Heart right ventricle (tissue), 16 donors: Measurements from ENCODE around the gene SEL1L. TPM values are rescaled to one million over a fixed set of nuclear protein-coding genes. Genes with fewer than 3 reads are reported as not detected.
"Not testable (repeated sequence)": the region's sequence is repeated elsewhere in the genome, so short reads cannot be mapped to it uniquely, and the experiment has no call there.

ENCODE experiments used
- ATAC-seq, 8 donors: fragments of 200-7000 bp; cut with Tn5 transposase; one replicate each; pipeline ENCODE4 v1.9.1; 2020; ENCODE audit warnings: mild to moderate bottlenecking in 8 of 8, moderate library complexity in 8 of 8, moderate number of reproducible peaks in 1 of 8
- DNase-seq, 2 donors: peaks; one replicate each; pipeline ENCODE4 v3.0.0-alpha.2; 2020
- H3K27ac ChIP-seq, 10 donors: fragments of 200-600 bp; sonication (generic) in 2 of 10; one replicate each; pipeline versions ENCODE4 v1.5.0 to v1.8.0; 2020 to 2022; ENCODE audit warnings: mild to moderate bottlenecking in 3 of 10
- H3K27me3 ChIP-seq, 7 donors: fragments of 200-600 bp; one replicate each; pipeline ENCODE4 v1.8.0; 2021 to 2022; ENCODE audit warnings: mild to moderate bottlenecking in 2 of 7
- H3K36me3 ChIP-seq, 9 donors: fragments of 200-600 bp; sonication (generic) in 1 of 9; one replicate each; pipeline versions ENCODE4 v1.5.0 to v1.8.0; 2020 to 2022; ENCODE audit warnings: mild to moderate bottlenecking in 2 of 9
- H3K4me1 ChIP-seq, 9 donors: fragments of 200-600 bp; sonication (generic) in 1 of 9; one replicate each; pipeline versions ENCODE4 v1.5.0 to v1.8.0; 2020 to 2022; ENCODE audit warnings: mild to moderate bottlenecking in 4 of 9
- H3K4me3 ChIP-seq, 10 donors: fragments of 200-600 bp; sonication (generic) in 2 of 10; one replicate each; pipeline versions ENCODE4 v1.5.0 to v1.8.0; 2020 to 2022; ENCODE audit warnings: mild to moderate bottlenecking in 7 of 10, moderate library complexity in 2 of 10
- H3K9me3 ChIP-seq, 11 donors: fragments of 200-600 bp in 10 of 11; sonication (generic) in 2 of 11; one replicate each; pipeline versions ENCODE4 v1.5.0 to v1.8.0; 2013 to 2022; ENCODE audit warnings: mild to moderate bottlenecking in 2 of 11, control low read depth in 1 of 11, moderate library complexity in 1 of 11
- WGBS, 2 donors: extraction: QIAGEN DNeasy Blood & Tissue Kit; methylation state at CpG; one replicate each; pipeline ENCODE4 v1.1.7; 2013; ENCODE audit warnings: inconsistent platforms in 1 of 2; 5-methylcytosine and 5-hydroxymethylcytosine counted together
- intact Hi-C, 10 donors: fragments of 100-400 bp; cut with DNase I; formaldehyde crosslinking; loops; one replicate each; pipeline versions ENCODE4 v1.11.1 to v1.14.2; 2022
- polyA plus RNA-seq, 2 donors: library from polyadenylated mRNA; stranded (reverse); fragments of 200-250 nt; gene quantifications; one replicate each; pipeline ENCODE4 v1.2.3, GENCODE V29; 2013
- total RNA-seq, 10 donors: library from RNA; stranded (reverse); fragmentation: NEBNext Ultra II Directional in 3 of 10; extraction: Animal tissue kit (Norgen Biotek cat#: 25700) in 3 of 10; gene quantifications; one replicate each; pipeline versions ENCODE4 v1.2.1 to v1.2.4, GENCODE V29; 2021 to 2023
- TF ChIP-seq, protein P1 (sequence below), 9 donors: fragments of 200-600 bp; sonication (generic) in 2 of 9; IDR thresholded peaks; one replicate each; pipeline versions ENCODE4 v1.5.0 to v1.8.0; 2021 to 2022; ENCODE audit warnings: antibody characterized with exemption in 9 of 9, mild to moderate bottlenecking in 5 of 9, moderate library complexity in 1 of 9
- donor health status: Arrhythmogenic right ventricular cardiomyopathy.
- donor health status: ischemic (EF 13 %, LVEDD 7.1; RV severe dilation, severe dysfunction).
- donor health status: healthy with polysubstance abuse.
- donor health status: DM: no; HTN: yes; CAD: no.
- donor health status: DM: no; HTN: no; CAD: no.
- donor health status: ischemic (EF 25% LVEDD 6.9; RV normal size, moderate dysfunction).
- donor health status: ischemic (EF 25% LVEDD 5.7; RV mildly dilated, moderate dysfunction).
- donor health status: healthy.
- donor health status: DM: yes; HTN: yes; CAD: no.
- donor health status: Ischemic cardiomyopathy.
- donor health status: ischemic (EF 35%, LVEDD 5.7; RV mildly dilated, moderate dysfunction).
- donor health status: nonischemic (EF 11% LVEDD 7.7; RV severe dilation, severe dysfunction).
- donor health status: DM: yes; HTN: yes; CAD: no.
- donor health status: PGD.
- donor health status: ischemic (EF 29% LVEDD 5.4; RV normal size, mild dysfunction).
- donor health status: nonischemic (EF 23%, LVEDD 6.1; RV moderate dilation, normal function).

SEL1L gene
- total and polyA plus RNA-seq, 12 donors = 10.6 to 87.7 (median 57.1) TPM

GRCh38 chr14:81434230-81434629, 99.4 kb downstream of the SEL1L start:
- ATAC-seq = no peak
- intact Hi-C loops = no loop called here
- no peak for DNase-seq
- Histone ChIP-seq H3K36me3 (no peaks in the 10 kb centered on the region), H3K4me3 (no peak overlapping the region), H3K4me1 (peaks cover 0 to 21% (median 8%) of the 10 kb centered on the region in 9 donors), H3K27me3 (peaks cover 0 to 95% (median 63%) of the 10 kb centered on the region in 7 donors), H3K27ac (no peak overlapping the region), H3K9me3 (no peaks in the 10 kb centered on the region)
- 9 to 34% methylated on average over 4 of the region's 4 CpGs for WGBS, 2 donors
- TF ChIP-seq, protein P1, sequence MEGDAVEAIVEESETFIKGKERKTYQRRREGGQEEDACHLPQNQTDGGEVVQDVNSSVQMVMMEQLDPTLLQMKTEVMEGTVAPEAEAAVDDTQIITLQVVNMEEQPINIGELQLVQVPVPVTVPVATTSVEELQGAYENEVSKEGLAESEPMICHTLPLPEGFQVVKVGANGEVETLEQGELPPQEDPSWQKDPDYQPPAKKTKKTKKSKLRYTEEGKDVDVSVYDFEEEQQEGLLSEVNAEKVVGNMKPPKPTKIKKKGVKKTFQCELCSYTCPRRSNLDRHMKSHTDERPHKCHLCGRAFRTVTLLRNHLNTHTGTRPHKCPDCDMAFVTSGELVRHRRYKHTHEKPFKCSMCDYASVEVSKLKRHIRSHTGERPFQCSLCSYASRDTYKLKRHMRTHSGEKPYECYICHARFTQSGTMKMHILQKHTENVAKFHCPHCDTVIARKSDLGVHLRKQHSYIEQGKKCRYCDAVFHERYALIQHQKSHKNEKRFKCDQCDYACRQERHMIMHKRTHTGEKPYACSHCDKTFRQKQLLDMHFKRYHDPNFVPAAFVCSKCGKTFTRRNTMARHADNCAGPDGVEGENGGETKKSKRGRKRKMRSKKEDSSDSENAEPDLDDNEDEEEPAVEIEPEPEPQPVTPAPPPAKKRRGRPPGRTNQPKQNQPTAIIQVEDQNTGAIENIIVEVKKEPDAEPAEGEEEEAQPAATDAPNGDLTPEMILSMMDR (IDR thresholded peaks at IDR 0.05) = no peak

DNA sequence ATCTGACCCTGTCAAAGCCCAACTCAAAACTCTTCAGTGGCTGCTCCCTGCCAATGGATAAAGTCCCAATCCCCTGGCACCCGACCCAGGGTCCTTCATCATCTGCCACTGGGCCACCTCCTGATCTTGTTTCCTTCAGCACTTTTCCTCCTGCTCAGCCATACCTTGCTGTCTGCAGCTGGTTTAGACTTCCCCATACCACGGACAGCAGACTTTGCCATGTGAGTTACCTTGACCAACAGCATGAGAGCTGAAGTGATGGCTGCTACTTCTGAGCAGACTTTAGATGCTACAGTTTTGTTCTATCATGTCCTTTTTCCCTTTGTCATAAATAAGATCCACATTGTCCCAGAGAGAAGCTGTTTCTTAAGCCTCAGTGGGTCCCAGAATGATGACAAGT, 100.3 kb downstream of the SEL1L start:
- H3K9me3 ChIP-seq = no peaks in the 10 kb centered on the region
- WGBS, 2 donors = 58 to 64% methylated on average over 2 of the region's 2 CpGs
- H3K4me1 ChIP-seq = peaks cover 0 to 21% (median 8%) of the 10 kb centered on the region in 9 donors
- DNase-seq (no peak), ATAC-seq (no peak)
- peaks cover 0 to 95% (median 57%) of the 10 kb centered on the region in 7 donors for H3K27me3 ChIP-seq
- TF ChIP-seq, protein P1 (IDR thresholded peaks at IDR 0.05) = no peak
- intact Hi-C loops = no loop called here
- no peak overlapping the region for H3K27ac ChIP-seq
- no peak overlapping the region for H3K4me3 ChIP-seq
- H3K36me3 ChIP-seq = no peaks in the 10 kb centered on the region

GRCh38 chr14:81432219-81432661, 101.4 kb downstream of the SEL1L start:
- intact Hi-C loops = no loop called here
- DNase-seq (no peak), ATAC-seq (no peak)
- Histone ChIP-seq H3K4me3 (no peak overlapping the region), H3K27ac (no peak overlapping the region), H3K27me3 (peaks cover 0 to 91% (median 45%) of the 10 kb centered on the region in 7 donors), H3K4me1 (peaks cover 0 to 27% (median 10%) of the 10 kb centered on the region in 9 donors), H3K9me3 (no peaks in the 10 kb centered on the region), H3K36me3 (no peaks in the 10 kb centered on the region)
- 71 to 74% methylated on average over 3 of the region's 3 CpGs for WGBS, 2 donors
- TF ChIP-seq, protein P1 (IDR thresholded peaks at IDR 0.05) = no peak

DNA sequence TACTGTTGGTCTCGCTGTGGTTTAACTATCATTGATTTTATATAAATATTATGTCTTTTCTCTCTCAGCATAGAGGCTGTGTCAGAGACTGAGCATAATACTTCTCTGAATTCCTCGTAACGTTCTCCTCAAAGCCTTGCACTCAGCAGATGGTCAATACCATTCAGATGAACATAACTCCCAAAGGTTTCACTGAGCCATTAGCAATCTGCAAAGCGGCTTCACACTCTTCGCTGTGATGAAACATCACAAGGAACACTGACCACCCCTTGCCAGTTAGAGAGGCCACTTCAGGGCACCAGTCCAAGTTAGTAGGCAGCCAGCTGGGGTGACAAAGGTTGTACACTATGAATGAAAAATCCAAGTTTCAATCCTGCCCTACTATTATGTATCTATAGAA, 103.4 kb downstream of the SEL1L start:
- TF ChIP-seq, protein P1 (IDR thresholded peaks at IDR 0.05) = no peak
- no peak overlapping the region for H3K27ac ChIP-seq

GRCh38 chr14:81429749-81430148, 103.9 kb downstream of the SEL1L start:
- H3K4me3 ChIP-seq, DNase-seq, H3K27ac ChIP-seq, intact Hi-C loops, H3K36me3 ChIP-seq, ATAC-seq, H3K9me3 ChIP-seq: not testable (repeated sequence)
- H3K4me1 ChIP-seq = peaks cover 0 to 17% (median 4%) of the 10 kb centered on the region in 9 donors
- H3K27me3 ChIP-seq = peaks cover 0 to 72% (median 25%) of the 10 kb centered on the region in 7 donors
- WGBS, 2 donors = 79 to 91% methylated on average over 11 of the region's 11 CpGs

More for the DNA sequence above, 103.4 kb downstream of the SEL1L start:
- intact Hi-C loops = no loop called here
- WGBS, 2 donors = 77 to 83% methylated on average over 5 of the region's 5 CpGs
- Histone ChIP-seq H3K9me3 (no peaks in the 10 kb centered on the region), H3K4me1 (peaks cover 0 to 17% (median 4%) of the 10 kb centered on the region in 9 donors), H3K27me3 (peaks cover 0 to 77% (median 30%) of the 10 kb centered on the region in 7 donors), H3K36me3 (peaks cover 0 to 4% (median 0%) of the 10 kb centered on the region in 9 donors), H3K4me3 (no peak overlapping the region)
- ATAC-seq (peak in 2 of 8 donors; percentile 26 to 48), DNase-seq (no peak)
